HepG2 (cell line): ENCODE measurements around the gene TAF6L. TPM values are rescaled to one million over a fixed set of nuclear protein-coding genes. Genes with fewer than 3 reads are reported as not detected.

Source experiments
- ARNTL ChIP-seq: sonication (generic); formaldehyde crosslinking; IDR thresholded peaks from 2 replicates; pipeline ENCODE4 v1.4.0; 2020; ENCODE audit warnings: mild to moderate bottlenecking, missing genetic modification reagents
- MXD3 ChIP-seq: IDR thresholded peaks from 2 replicates; pipeline ENCODE4 v1.6.1; 2016; ENCODE audit warnings: mild to moderate bottlenecking, missing biosample characterization, missing genetic modification reagents
- SNAPC4 ChIP-seq: sonication (generic); formaldehyde crosslinking; IDR thresholded peaks from 2 replicates; pipeline ENCODE4 v1.4.0; 2020; ENCODE audit warnings: mild to moderate bottlenecking, missing genetic modification reagents
- SP2 ChIP-seq: sonication (generic); formaldehyde crosslinking; IDR thresholded peaks from 2 replicates; pipeline ENCODE4 v1.5.1; 2020; ENCODE audit warnings: mild to moderate bottlenecking, missing genetic modification reagents
- WIZ ChIP-seq: sonication (generic); formaldehyde crosslinking; IDR thresholded peaks from 2 replicates; pipeline ENCODE4 v1.5.1; 2020; ENCODE audit warnings: mild to moderate bottlenecking, missing genetic modification reagents
- ZBTB38 ChIP-seq: sonication (generic); formaldehyde crosslinking; IDR thresholded peaks from 2 replicates; pipeline ENCODE4 v1.5.1; 2020; ENCODE audit warnings: mild to moderate bottlenecking, missing genetic modification reagents
- ZC3H4 ChIP-seq: sonication (generic); formaldehyde crosslinking; IDR thresholded peaks from 2 replicates; pipeline ENCODE4 v1.4.0; 2020; ENCODE audit warnings: missing genetic modification reagents, borderline replicate concordance
- ZFAT ChIP-seq: sonication (generic); formaldehyde crosslinking; conservative IDR thresholded peaks from 2 replicates; pipeline ENCODE4 v1.8.1; 2023; ENCODE audit warnings: missing genetic modification reagents, inconsistent platforms
- ZMYM4 ChIP-seq: sonication (generic); formaldehyde crosslinking; IDR thresholded peaks from 2 replicates; pipeline ENCODE4 v1.8.1; 2023; ENCODE audit warnings: mild to moderate bottlenecking, missing genetic modification reagents
- ZNF431 ChIP-seq: sonication (generic); formaldehyde crosslinking; IDR thresholded peaks from 2 replicates; pipeline ENCODE4 v1.9.0; 2022; ENCODE audit warnings: missing genetic modification reagents, low read depth, mild to moderate bottlenecking, borderline replicate concordance
- polyA plus RNA-seq, 8 experiments: library from polyadenylated mRNA; depleted of rRNA in 3 of 8; stranded (reverse) in 7 of 8; unstranded in 1 of 8; fragments of >200 nt; fragmentation: Illumina TruSeq in 4 of 8; extraction: Trizol in 4 of 8; gene quantifications; 2 replicates each; pipeline versions ENCODE4 v1.2.1 to v1.2.3, GENCODE V29; 2011 to 2016; ENCODE audit warnings: low read depth in 4 of 8, missing spikeins in 1 of 8, mixed read lengths in 1 of 8; ENCODE audit not compliant: insufficient read depth in 1 of 8
- total RNA-seq, 5 experiments: library from RNA; depleted of rRNA; stranded (reverse); fragments of >200 nt; fragmentation: Illumina TruSeq; extraction: Trizol; gene quantifications; 2 replicates each; pipeline ENCODE4 v1.2.3, GENCODE V29; 2016; ENCODE audit warnings: low read depth in 1 of 5
- TF ChIP-seq, protein P1 (sequence below): sonication (generic); formaldehyde crosslinking; IDR thresholded peaks from 2 replicates; pipeline ENCODE4 v1.5.0; 2020; ENCODE audit warnings: mild to moderate bottlenecking, missing genetic modification reagents, borderline replicate concordance

TAF6L gene
- total and polyA plus RNA-seq, 2 of the 13 experiments (the other 11 are each of a cell fraction or from before 2014, with no cell fraction given), result 12.6 to 19.4 TPM

GRCh38 chr11:62727165-62727871 lies 43.9 kb upstream of the TAF6L start, which contains the start of gene HNRNPUL2 (continued):
- TF ChIP-seq WIZ (CRISPR knock-in tag) (peak; percentile 75; the same call in 1 of the 2 replicates), SP2 (CRISPR knock-in tag) (peak; percentile 88), SNAPC4 (CRISPR knock-in tag) (no peak; the same call in 1 of the 2 replicates), ZNF431 (CRISPR knock-in tag) (peak; percentile 95), ZFAT (CRISPR knock-in tag) (0 out of 2 replicates have a peak, but pooled peaks have one; percentile 39), ZBTB38 (CRISPR knock-in tag) (peak; percentile 93), MXD3 (CRISPR knock-in tag) (peak; percentile 89), ARNTL (CRISPR knock-in tag) (peak; percentile 57; the same call in 1 of the 2 replicates), ZMYM4 (CRISPR knock-in tag) (peak; percentile 84), ZC3H4 (CRISPR knock-in tag) (no peak)
- TF ChIP-seq, protein P1, sequence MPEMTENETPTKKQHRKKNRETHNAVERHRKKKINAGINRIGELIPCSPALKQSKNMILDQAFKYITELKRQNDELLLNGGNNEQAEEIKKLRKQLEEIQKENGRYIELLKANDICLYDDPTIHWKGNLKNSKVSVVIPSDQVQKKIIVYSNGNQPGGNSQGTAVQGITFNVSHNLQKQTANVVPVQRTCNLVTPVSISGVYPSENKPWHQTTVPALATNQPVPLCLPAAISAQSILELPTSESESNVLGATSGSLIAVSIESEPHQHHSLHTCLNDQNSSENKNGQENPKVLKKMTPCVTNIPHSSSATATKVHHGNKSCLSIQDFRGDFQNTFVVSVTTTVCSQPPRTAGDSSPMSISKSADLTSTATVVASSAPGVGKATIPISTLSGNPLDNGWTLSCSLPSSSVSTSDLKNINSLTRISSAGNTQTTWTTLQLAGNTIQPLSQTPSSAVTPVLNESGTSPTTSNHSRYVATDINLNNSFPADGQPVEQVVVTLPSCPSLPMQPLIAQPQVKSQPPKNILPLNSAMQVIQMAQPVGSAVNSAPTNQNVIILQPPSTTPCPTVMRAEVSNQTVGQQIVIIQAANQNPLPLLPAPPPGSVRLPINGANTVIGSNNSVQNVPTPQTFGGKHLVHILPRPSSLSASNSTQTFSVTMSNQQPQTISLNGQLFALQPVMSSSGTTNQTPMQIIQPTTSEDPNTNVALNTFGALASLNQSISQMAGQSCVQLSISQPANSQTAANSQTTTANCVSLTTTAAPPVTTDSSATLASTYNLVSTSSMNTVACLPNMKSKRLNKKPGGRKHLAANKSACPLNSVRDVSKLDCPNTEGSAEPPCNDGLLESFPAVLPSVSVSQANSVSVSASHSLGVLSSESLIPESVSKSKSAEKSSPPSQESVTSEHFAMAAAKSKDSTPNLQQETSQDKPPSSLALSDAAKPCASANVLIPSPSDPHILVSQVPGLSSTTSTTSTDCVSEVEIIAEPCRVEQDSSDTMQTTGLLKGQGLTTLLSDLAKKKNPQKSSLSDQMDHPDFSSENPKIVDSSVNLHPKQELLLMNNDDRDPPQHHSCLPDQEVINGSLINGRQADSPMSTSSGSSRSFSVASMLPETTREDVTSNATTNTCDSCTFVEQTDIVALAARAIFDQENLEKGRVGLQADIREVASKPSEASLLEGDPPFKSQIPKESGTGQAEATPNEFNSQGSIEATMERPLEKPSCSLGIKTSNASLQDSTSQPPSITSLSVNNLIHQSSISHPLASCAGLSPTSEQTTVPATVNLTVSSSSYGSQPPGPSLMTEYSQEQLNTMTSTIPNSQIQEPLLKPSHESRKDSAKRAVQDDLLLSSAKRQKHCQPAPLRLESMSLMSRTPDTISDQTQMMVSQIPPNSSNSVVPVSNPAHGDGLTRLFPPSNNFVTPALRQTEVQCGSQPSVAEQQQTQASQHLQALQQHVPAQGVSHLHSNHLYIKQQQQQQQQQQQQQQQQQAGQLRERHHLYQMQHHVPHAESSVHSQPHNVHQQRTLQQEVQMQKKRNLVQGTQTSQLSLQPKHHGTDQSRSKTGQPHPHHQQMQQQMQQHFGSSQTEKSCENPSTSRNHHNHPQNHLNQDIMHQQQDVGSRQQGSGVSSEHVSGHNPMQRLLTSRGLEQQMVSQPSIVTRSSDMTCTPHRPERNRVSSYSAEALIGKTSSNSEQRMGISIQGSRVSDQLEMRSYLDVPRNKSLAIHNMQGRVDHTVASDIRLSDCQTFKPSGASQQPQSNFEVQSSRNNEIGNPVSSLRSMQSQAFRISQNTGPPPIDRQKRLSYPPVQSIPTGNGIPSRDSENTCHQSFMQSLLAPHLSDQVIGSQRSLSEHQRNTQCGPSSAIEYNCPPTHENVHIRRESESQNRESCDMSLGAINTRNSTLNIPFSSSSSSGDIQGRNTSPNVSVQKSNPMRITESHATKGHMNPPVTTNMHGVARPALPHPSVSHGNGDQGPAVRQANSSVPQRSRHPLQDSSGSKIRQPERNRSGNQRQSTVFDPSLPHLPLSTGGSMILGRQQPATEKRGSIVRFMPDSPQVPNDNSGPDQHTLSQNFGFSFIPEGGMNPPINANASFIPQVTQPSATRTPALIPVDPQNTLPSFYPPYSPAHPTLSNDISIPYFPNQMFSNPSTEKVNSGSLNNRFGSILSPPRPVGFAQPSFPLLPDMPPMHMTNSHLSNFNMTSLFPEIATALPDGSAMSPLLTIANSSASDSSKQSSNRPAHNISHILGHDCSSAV (CRISPR knock-in tag), result no peak
